Activated T-helper 1 cell treated with anti-CD3 and anti-CD28 coated beads, Interleukin-12 subunit alpha, Interleukin-12 subunit beta, Interleukin-2, Interleukin-4 antibody, amounts not matched to agents 30 ng/mL and 10 ng/mL and 1 ng/mL, durations not matched to agents 14 hours and 24 hours and 36 hours (primary cell): ENCODE data around the gene FZD1. TPM values are rescaled to one million over a fixed set of nuclear protein-coding genes. Genes with fewer than 3 reads are reported as not detected.

Source experiments
- DNase-seq: peaks from one replicate; pipeline ENCODE4 v3.0.0; 2021; ENCODE audit warnings: low spot score
- H3K27ac Mint-ChIP-seq: one replicate; pipeline ENCODE4 v1.8.0; 2021; ENCODE audit warnings: mild to moderate bottlenecking, mixed read lengths
- H3K27me3 Mint-ChIP-seq: one replicate; pipeline ENCODE4 v1.8.0; 2022; ENCODE audit warnings: mild to moderate bottlenecking, moderate library complexity, mixed read lengths; ENCODE audit not compliant: insufficient read depth
- H3K36me3 Mint-ChIP-seq: one replicate; pipeline ENCODE4 v1.8.0; 2021; ENCODE audit warnings: low read depth, mixed read lengths
- H3K4me1 Mint-ChIP-seq: one replicate; pipeline ENCODE4 v1.8.0; 2021; ENCODE audit warnings: low read depth, mixed read lengths
- H3K4me3 Mint-ChIP-seq: one replicate; pipeline ENCODE4 v1.8.0; 2021; ENCODE audit warnings: mild to moderate bottlenecking, moderate library complexity, mixed read lengths
- H3K9me3 Mint-ChIP-seq: one replicate; pipeline ENCODE4 v1.8.0; 2021; ENCODE audit warnings: mixed read lengths
- intact Hi-C: fragments of 100-400 bp; cut with micrococcal nuclease; formaldehyde crosslinking; loops from one replicate; pipeline ENCODE4 v1.15.1; 2024
- total RNA-seq: library from RNA; stranded (reverse); gene quantifications from 2 replicates; pipeline ENCODE4 v1.2.3, GENCODE V29; 2022

The FZD1 gene
- total RNA-seq, 1 donor from 2014 or later, result 0.70 TPM

- DNase-seq, result no peak
- Mint-ChIP-seq H3K36me3 (no peaks in the 10 kb centered on the region), H3K27ac (no peak overlapping the region), H3K4me1 (no peaks in the 10 kb centered on the region), H3K27me3 (peaks cover 7% of the 10 kb centered on the region), H3K4me3 (no peak overlapping the region), H3K9me3 (no peaks in the 10 kb centered on the region)
- intact Hi-C loops, result no loop called here
These were observed 6.1 kb downstream of the FZD1 start for GRCh38 chr7:91270372-91270771.

GRCh38 chr7:91276909-91277308 is 12.7 kb downstream of the FZD1 start:
- peaks cover 7% of the 10 kb centered on the region for H3K27me3 Mint-ChIP-seq
- intact Hi-C loops, result no loop called here
- no peaks in the 10 kb centered on the region for H3K9me3 Mint-ChIP-seq
- H3K4me1 Mint-ChIP-seq, result no peaks in the 10 kb centered on the region
- H3K36me3 Mint-ChIP-seq, result no peaks in the 10 kb centered on the region
- H3K4me3 Mint-ChIP-seq, result no peak overlapping the region
- no peak overlapping the region for H3K27ac Mint-ChIP-seq
- DNase-seq, result no peak

GRCh38 chr7:91280185-91280584 is 16.0 kb downstream of the FZD1 start:
- H3K27me3 Mint-ChIP-seq, result peaks cover 6% of the 10 kb centered on the region
- no peaks in the 10 kb centered on the region for H3K4me1 Mint-ChIP-seq
- no peaks in the 10 kb centered on the region for H3K9me3 Mint-ChIP-seq
- H3K4me3 Mint-ChIP-seq, result no peak overlapping the region
- no peak overlapping the region for H3K27ac Mint-ChIP-seq
- intact Hi-C loops, result loop anchor here (10.0 kb wide), 1 partner anchor 355 kb away; no protein-coding TSS in a partner anchor
- DNase-seq, result no peak
- no peaks in the 10 kb centered on the region for H3K36me3 Mint-ChIP-seq

- no peak overlapping the region for H3K27ac Mint-ChIP-seq
- intact Hi-C loops, result loop anchor here (10.0 kb wide), 1 partner anchor 354 kb away; no protein-coding TSS in a partner anchor
These were observed 16.4 kb downstream of the FZD1 start for GRCh38 chr7:91280604-91281003.

GRCh38 chr7:91285696-91286355 is 21.6 kb downstream of the FZD1 start:
- H3K4me3 Mint-ChIP-seq, result no peak overlapping the region
- H3K36me3 Mint-ChIP-seq, result no peaks in the 10 kb centered on the region
- no peak overlapping the region for H3K27ac Mint-ChIP-seq
- H3K27me3 Mint-ChIP-seq, result no peaks in the 10 kb centered on the region
- H3K4me1 Mint-ChIP-seq, result no peaks in the 10 kb centered on the region
- DNase-seq, result no peak
- no peaks in the 10 kb centered on the region for H3K9me3 Mint-ChIP-seq
- intact Hi-C loops, result loop anchor here (10.0 kb wide), 1 partner anchor 349 kb away; no protein-coding TSS in a partner anchor

More at GRCh38 chr7:91280604-91281003, 16.4 kb downstream of the FZD1 start:
- peaks cover 6% of the 10 kb centered on the region for H3K27me3 Mint-ChIP-seq
- no peaks in the 10 kb centered on the region for H3K4me1 Mint-ChIP-seq
- DNase-seq, result no peak
- no peak overlapping the region for H3K4me3 Mint-ChIP-seq
- H3K36me3 Mint-ChIP-seq, result no peaks in the 10 kb centered on the region
- H3K9me3 Mint-ChIP-seq, result no peaks in the 10 kb centered on the region

- H3K9me3 Mint-ChIP-seq, result no peaks in the 10 kb centered on the region
- no peak for DNase-seq
- H3K4me1 Mint-ChIP-seq, result no peaks in the 10 kb centered on the region
- no peaks in the 10 kb centered on the region for H3K36me3 Mint-ChIP-seq
- H3K27ac Mint-ChIP-seq, result no peak overlapping the region
- no peak overlapping the region for H3K4me3 Mint-ChIP-seq
- no peaks in the 10 kb centered on the region for H3K27me3 Mint-ChIP-seq
- intact Hi-C loops, result loop anchor here (10.0 kb wide), 1 partner anchor 348 kb away; no protein-coding TSS in a partner anchor
These were observed 22.2 kb downstream of the FZD1 start for GRCh38 chr7:91286432-91286831.

- Mint-ChIP-seq H3K9me3 (no peaks in the 10 kb centered on the region), H3K27me3 (no peaks in the 10 kb centered on the region), H3K36me3 (no peaks in the 10 kb centered on the region), H3K4me1 (no peaks in the 10 kb centered on the region), H3K27ac (no peak overlapping the region), H3K4me3 (no peak overlapping the region)
- DNase-seq, result no peak
- intact Hi-C loops, result loop anchor here (10.0 kb wide), 1 partner anchor 347 kb away; no protein-coding TSS in a partner anchor
These were observed 23.3 kb downstream of the FZD1 start for GRCh38 chr7:91287371-91288084.

GRCh38 chr7:91288208-91288824 is 24.1 kb downstream of the FZD1 start:
- Mint-ChIP-seq H3K4me3 (no peak overlapping the region), H3K27me3 (no peaks in the 10 kb centered on the region), H3K27ac (no peak overlapping the region), H3K36me3 (no peaks in the 10 kb centered on the region), H3K4me1 (no peaks in the 10 kb centered on the region), H3K9me3 (no peaks in the 10 kb centered on the region)
- no peak for DNase-seq
- intact Hi-C loops, result loop anchor here (10.0 kb wide), 1 partner anchor 346 kb away; no protein-coding TSS in a partner anchor

- intact Hi-C loops, result loop anchor here (10.0 kb wide), 1 partner anchor 345 kb away; no protein-coding TSS in a partner anchor
- H3K27ac Mint-ChIP-seq, result no peak overlapping the region
- no peaks in the 10 kb centered on the region for H3K9me3 Mint-ChIP-seq
- H3K36me3 Mint-ChIP-seq, result no peaks in the 10 kb centered on the region
- no peak for DNase-seq
- H3K4me1 Mint-ChIP-seq, result no peaks in the 10 kb centered on the region
- no peaks in the 10 kb centered on the region for H3K27me3 Mint-ChIP-seq
- no peak overlapping the region for H3K4me3 Mint-ChIP-seq
These were observed 25.5 kb downstream of the FZD1 start for GRCh38 chr7:91289633-91290254.

- H3K27me3 Mint-ChIP-seq, result no peaks in the 10 kb centered on the region
- H3K4me1 Mint-ChIP-seq, result no peaks in the 10 kb centered on the region
- H3K27ac Mint-ChIP-seq, result no peak overlapping the region
- no peaks in the 10 kb centered on the region for H3K36me3 Mint-ChIP-seq
- no peaks in the 10 kb centered on the region for H3K9me3 Mint-ChIP-seq
- DNase-seq, result no peak
- intact Hi-C loops, result no loop called here
- no peak overlapping the region for H3K4me3 Mint-ChIP-seq
These were observed 27.1 kb downstream of the FZD1 start for GRCh38 chr7:91291302-91291701.

GRCh38 chr7:91291902-91292301 is 27.7 kb downstream of the FZD1 start:
- Mint-ChIP-seq H3K36me3 (no peaks in the 10 kb centered on the region), H3K27ac (no peak overlapping the region), H3K4me1 (no peaks in the 10 kb centered on the region), H3K27me3 (no peaks in the 10 kb centered on the region), H3K4me3 (no peak overlapping the region), H3K9me3 (no peaks in the 10 kb centered on the region)
- intact Hi-C loops, result no loop called here
- DNase-seq, result no peak

GRCh38 chr7:91292506-91292905 is 28.3 kb downstream of the FZD1 start:
- Mint-ChIP-seq H3K4me1 (no peaks in the 10 kb centered on the region), H3K27ac (no peak overlapping the region), H3K9me3 (no peaks in the 10 kb centered on the region), H3K36me3 (no peaks in the 10 kb centered on the region), H3K4me3 (no peak overlapping the region), H3K27me3 (no peaks in the 10 kb centered on the region)
- DNase-seq, result no peak
- intact Hi-C loops, result no loop called here
